Skeletal muscle tissue (tissue), 4 donors: ENCODE measurements around the gene RIMS4. TPM values are rescaled to one million over a fixed set of nuclear protein-coding genes. Genes with fewer than 3 reads are reported as not detected.

Source experiments
- H3K27ac ChIP-seq: one replicate; pipeline ENCODE4 v1.7.0; 2013; ENCODE audit warnings: mild to moderate bottlenecking, low read depth, low read length, inconsistent platforms
- H3K27me3 ChIP-seq, 3 donors: one replicate each; pipeline ENCODE4 v1.7.0; 2013; ENCODE audit warnings: low read length in 3 of 3; ENCODE audit not compliant: control insufficient read depth in 3 of 3, insufficient read depth in 3 of 3
- H3K36me3 ChIP-seq, 3 donors: one replicate each; pipeline ENCODE4 v1.7.0; 2013; ENCODE audit warnings: low read length in 3 of 3; ENCODE audit not compliant: control insufficient read depth in 3 of 3, insufficient read depth in 3 of 3
- H3K4me1 ChIP-seq, 3 donors: one replicate each; pipeline ENCODE4 v1.7.0; 2013; ENCODE audit warnings: low read length in 3 of 3, mild to moderate bottlenecking in 3 of 3; ENCODE audit not compliant: control insufficient read depth in 3 of 3, insufficient read depth in 3 of 3
- H3K4me3 ChIP-seq, 3 donors: one replicate each; pipeline ENCODE4 v1.7.0; 2013; ENCODE audit warnings: low read length in 3 of 3
- H3K9ac ChIP-seq, 3 donors: one replicate each; pipeline ENCODE4 v1.7.0; 2013; ENCODE audit warnings: low read length in 3 of 3, mild to moderate bottlenecking in 3 of 3, moderate library complexity in 2 of 3, low read depth in 1 of 3
- H3K9me3 ChIP-seq, 3 donors: one replicate each; pipeline ENCODE4 v1.7.0; 2013; ENCODE audit warnings: low read length in 3 of 3; ENCODE audit not compliant: control insufficient read depth in 3 of 3
- total RNA-seq: library from RNA; depleted of rRNA; stranded (reverse); fragments of >200 nt; gene quantifications from one replicate; pipeline ENCODE4 v1.2.3, GENCODE V29; 2014
- donor health status: Osteomylitis.

The RIMS4 gene
- total RNA-seq, 1 donor from 2014 or later: 3.1 TPM

DNA sequence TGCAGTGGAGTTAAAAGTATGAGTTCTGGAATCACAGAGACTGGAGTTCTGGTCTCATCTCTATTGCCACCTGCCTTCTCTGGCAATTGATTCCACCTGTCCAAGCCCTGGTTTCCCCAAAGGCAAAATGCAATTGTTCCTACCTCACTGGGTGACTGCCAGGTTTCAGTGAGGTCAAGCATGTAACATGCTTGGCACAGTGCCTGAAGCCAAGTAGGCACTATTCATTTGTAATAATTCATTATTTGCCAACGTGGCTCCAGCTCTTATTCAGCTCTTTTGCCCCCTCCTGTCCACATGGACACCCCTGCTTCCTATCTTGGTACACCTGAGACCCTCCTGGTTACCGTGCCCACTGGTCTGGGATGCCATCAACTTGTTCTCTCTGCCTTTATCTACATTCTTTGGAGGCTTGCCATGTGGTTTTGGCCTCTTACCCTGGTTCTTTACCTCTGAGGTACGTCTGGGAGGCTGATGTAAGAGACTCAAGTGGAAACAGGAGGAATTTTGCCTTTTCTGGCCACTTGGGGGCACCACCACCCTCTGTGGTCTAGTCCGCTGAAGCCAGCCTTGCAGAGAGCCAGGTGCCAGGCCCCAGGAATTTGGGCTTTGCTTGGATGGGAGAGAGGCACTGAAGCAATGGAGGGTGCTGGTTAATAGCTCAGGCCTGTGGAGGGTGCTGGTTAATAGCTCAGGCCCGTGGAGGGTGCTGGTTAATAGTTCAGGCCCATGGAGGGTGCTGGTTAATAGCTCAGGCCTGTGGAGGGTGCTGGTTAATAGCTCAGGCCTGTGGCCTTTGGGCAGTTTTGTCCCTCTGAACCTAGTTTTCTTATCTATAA, 63.0 kb downstream of the RIMS4 start:
- Histone ChIP-seq H3K9ac (no peak overlapping the region), H3K36me3 (no peaks in the 10 kb centered on the region), H3K27me3 (peaks cover 31 to 35% (median 31%) of the 10 kb centered on the region in 3 donors), H3K4me3 (no peak overlapping the region), H3K27ac (no peak overlapping the region), H3K4me1 (peaks cover 8 to 31% (median 9%) of the 10 kb centered on the region in 3 donors), H3K9me3 (no peaks in the 10 kb centered on the region)

DNA sequence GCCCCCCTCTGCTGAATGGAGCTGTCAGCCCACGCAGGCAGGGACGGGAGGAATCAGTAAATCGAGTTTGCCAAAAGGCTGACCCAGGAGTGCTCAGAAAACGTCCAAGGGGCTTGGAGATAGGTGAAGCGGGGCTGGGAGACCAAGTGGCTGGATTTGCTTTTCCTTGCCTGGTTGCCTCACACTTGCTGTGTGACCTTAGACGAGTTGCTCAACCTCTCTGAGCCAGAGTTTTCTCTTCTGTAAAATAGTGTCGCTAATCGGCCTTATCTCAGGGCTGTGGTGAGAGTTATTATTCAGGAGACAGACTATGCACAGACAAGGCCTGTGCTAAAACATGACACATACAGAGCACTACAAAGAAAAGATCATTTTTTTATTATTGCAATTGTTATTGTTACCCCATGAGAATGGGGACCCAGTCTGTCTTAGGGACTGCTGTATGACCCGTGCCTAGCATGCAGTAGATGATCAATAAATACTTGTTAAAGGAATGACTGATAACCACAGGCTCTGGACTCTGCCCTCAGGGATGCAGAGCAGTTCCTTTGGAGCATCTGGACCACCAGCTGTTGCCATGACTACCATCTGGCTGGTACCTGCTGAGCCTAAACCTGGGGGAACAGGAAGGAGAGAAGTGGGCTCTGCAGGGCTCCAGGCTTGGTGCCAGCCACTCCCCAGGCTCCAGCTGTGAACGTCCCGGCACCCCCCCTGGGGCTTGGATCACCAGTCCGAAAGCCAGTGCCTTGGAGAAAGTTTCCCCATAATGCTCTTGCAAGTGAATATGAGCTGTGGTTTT, 63.8 kb downstream of the RIMS4 start:
- H3K9me3 ChIP-seq: no peaks in the 10 kb centered on the region
- no peak overlapping the region for H3K27ac ChIP-seq
- no peaks in the 10 kb centered on the region for H3K36me3 ChIP-seq
- peak overlapping the region in 2 of 3 donors; percentile 64 to 65 for H3K9ac ChIP-seq
- peaks cover 24 to 31% (median 30%) of the 10 kb centered on the region in 3 donors for H3K27me3 ChIP-seq
- H3K4me1 ChIP-seq: peaks cover 8 to 31% (median 9%) of the 10 kb centered on the region in 3 donors
- H3K4me3 ChIP-seq: peak overlapping the region; percentile 25 to 64 (median 63)

DNA sequence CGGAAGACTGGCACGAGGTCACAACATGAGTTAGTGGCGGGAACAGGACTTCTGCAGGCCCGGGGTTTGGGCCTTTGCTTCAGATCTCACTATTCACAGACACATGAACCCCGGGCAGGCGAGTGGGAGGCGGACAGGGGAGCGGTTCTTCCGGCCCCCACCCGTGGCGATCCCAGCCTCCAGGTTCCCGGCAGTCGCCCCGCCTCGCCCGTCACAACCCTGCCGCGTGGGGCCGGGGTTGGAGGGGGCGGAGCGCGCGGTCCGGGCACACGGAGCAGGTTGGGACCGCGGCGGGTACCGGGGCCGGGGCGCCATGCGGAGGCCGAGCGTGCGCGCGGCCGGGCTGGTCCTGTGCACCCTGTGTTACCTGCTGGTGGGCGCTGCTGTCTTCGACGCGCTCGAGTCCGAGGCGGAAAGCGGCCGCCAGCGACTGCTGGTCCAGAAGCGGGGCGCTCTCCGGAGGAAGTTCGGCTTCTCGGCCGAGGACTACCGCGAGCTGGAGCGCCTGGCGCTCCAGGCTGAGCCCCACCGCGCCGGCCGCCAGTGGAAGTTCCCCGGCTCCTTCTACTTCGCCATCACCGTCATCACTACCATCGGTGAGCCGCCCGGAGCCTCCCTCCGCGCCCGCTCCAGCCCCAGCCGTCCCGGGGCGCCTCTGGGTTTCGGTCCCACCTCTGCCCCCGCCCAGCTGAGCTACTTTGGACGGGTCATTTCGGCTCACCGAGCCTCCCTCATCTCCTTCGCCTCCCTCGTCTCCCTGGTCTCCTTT, 64.6 kb downstream of the RIMS4 start, which contains the start of gene KCNK15:
TSS of gene KCNK15 (plus strand) at position 268 of the 769 bp plus-strand sequence. CDS start at position 314, 46 bp downstream.
- Histone ChIP-seq H3K9ac (peak within 1 kb of the TSS in 2 of 3 donors; percentile 64 to 65), H3K9me3 (no peaks in the 10 kb centered on the region), H3K4me1 (peaks cover 8 to 31% (median 9%) of the 10 kb centered on the region in 3 donors), H3K4me3 (peak within 1 kb of the TSS; percentile 25 to 64 (median 63)), H3K36me3 (no peaks in the 10 kb centered on the region), H3K27me3 (peaks cover 24 to 27% (median 25%) of the 10 kb centered on the region in 3 donors), H3K27ac (peak within 1 kb of the TSS; percentile 36)

DNA sequence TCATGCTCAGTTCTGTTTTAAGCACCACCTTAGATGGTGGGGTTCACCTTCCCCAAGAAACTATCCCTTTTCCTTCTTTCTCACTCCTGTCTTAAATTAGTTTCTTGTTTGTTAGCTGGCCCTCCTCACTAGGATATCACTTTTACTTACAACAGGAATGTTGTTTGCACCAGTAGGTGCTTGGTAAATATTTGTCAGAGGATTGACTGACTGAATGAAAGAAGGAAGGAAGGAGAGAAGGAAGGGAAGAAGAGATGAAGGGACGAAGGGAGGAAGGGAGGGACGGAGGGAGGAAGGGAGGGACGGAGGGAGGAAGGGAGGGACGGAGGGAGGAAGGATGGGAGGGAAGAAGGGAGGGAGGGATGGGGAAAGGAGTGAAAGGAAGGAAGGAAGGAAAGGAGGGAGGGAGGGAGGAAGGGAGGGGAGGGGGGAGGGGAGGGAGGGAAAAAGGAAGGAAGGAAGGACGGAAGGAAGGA, 65.2 kb downstream of the RIMS4 start:
- no peaks in the 10 kb centered on the region for H3K9me3 ChIP-seq
- peak overlapping the region in 2 of 3 donors; percentile 63 to 64 for H3K4me3 ChIP-seq
- peak overlapping the region; percentile 36 for H3K27ac ChIP-seq
- H3K27me3 ChIP-seq: peaks cover 18 to 25% (median 22%) of the 10 kb centered on the region in 3 donors
- H3K9ac ChIP-seq: peak overlapping the region in 1 of 3 donors; percentile 65
- no peaks in the 10 kb centered on the region for H3K36me3 ChIP-seq
- H3K4me1 ChIP-seq: peaks cover 8 to 32% (median 10%) of the 10 kb centered on the region in 3 donors

DNA sequence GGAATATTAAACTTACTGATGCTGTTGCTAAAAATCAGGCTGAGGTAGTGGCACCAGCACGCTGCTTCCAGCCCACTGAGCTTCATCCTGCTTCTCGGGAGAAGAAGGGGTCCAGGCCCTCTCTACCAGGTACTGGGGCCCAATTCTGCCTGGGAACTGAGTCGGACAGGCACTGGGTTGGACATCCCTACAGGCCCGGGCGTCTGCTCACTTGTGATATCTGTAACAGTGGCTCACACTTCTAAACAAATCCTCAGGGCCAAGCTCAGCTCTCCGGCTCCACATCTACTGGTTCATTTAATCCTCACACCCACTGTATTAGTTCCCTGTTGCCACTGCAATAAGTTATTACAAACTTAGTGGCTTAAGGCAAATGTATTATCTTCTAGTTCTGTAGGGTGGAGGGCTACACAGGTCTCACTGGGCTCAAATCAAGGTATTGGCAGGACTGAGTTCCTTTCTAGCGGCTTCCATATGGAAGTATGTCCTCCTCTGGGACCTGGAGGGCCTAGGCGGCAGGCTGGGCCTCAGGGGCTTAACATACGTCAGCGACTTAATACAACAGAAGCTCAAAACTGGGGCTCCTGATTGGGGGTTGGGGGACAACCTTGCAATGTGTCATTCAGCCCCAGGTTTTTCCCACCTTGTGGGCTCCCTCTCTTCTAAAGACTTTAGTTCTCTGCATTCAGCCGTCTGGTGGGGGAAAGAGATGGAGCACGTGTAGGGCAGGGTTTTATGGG, 66.3 kb downstream of the RIMS4 start:
- H3K27me3 ChIP-seq: peaks cover 12 to 16% (median 13%) of the 10 kb centered on the region in 3 donors

DNA sequence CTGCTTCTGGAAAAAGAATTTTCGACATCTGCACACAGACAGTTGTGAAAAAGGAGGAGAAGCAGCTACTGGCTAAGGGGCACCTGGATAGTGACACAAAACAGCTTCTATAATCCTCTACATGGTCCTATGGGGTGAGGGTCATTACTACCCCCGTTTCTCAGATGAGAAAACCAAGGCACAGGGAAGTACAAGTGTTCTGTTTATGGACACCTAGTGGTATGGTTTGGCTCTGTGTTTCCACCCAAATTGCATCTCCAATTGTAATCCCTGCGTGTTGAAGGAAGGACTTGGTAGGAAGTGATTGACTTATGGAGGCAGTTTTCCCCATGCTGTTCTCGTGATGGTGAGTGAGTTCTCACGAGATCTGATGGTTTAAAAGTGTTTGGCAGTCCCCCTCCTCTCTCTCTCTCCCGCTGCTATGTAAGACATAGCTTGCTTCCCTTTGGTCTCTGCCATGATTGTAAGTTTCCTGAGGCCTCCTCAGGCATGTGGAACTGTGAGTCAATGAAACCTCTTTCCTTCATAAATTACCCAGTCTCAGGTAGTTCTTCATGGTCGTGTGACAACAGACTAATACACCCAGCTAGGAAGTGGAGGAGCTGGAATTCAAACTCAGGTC, 67.2 kb downstream of the RIMS4 start:
- Histone ChIP-seq H3K9ac (no peak overlapping the region), H3K4me1 (peaks cover 20 to 36% (median 23%) of the 10 kb centered on the region in 3 donors), H3K27ac (no peak overlapping the region), H3K27me3 (peaks cover 8 to 16% (median 9%) of the 10 kb centered on the region in 3 donors), H3K4me3 (no peak overlapping the region), H3K36me3 (no peaks in the 10 kb centered on the region), H3K9me3 (no peaks in the 10 kb centered on the region)

More for the DNA sequence above, 66.3 kb downstream of the RIMS4 start:
- no peaks in the 10 kb centered on the region for H3K36me3 ChIP-seq
- no peak overlapping the region for H3K9ac ChIP-seq
- H3K9me3 ChIP-seq: no peaks in the 10 kb centered on the region
- H3K4me3 ChIP-seq: no peak overlapping the region
- no peak overlapping the region for H3K27ac ChIP-seq
- peaks cover 18 to 36% (median 18%) of the 10 kb centered on the region in 3 donors for H3K4me1 ChIP-seq

DNA sequence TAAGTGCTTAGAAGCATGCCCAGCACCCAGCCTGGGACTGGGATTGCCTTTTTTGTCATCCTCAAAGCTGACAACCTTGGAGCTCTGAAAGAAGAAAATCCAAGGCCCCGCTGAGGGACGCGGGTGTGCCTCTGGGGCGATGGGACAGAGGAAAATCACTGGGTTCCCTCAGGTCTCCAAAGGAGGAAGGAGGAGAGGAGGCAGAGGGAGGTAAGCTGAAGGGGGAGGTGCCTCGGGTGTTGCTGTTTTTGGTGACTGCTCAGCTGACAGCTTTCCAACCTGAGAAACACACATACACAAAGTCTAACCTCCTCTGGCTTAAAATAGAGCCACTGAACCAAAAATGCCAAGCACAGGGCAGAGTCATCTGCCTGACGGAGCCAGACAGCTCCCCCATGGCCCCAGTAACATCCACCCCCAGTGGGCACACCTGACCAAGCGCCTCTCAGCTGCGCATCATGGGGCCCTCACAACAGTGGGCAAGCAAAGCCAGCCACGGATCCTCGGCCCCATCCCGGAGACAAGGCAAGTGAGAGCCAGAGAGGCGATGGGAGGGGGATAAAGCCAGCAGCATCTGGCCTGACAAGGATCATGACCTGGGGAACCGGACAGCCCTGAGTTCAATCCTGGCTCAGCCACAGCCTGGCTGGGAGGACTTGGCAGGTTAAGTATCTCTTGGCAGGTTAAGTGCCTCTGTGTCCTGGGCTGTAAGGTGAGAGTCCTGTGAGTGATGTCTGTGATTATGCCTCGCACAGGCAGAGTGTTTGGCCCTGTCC, 67.9 kb downstream of the RIMS4 start:
- H3K4me1 ChIP-seq: peaks cover 20 to 35% (median 23%) of the 10 kb centered on the region in 3 donors
- no peak overlapping the region for H3K4me3 ChIP-seq
- no peak overlapping the region for H3K9ac ChIP-seq
- H3K27me3 ChIP-seq: peaks cover 8 to 16% (median 9%) of the 10 kb centered on the region in 3 donors
- H3K27ac ChIP-seq: no peak overlapping the region
- H3K9me3 ChIP-seq: no peaks in the 10 kb centered on the region
- no peaks in the 10 kb centered on the region for H3K36me3 ChIP-seq

DNA sequence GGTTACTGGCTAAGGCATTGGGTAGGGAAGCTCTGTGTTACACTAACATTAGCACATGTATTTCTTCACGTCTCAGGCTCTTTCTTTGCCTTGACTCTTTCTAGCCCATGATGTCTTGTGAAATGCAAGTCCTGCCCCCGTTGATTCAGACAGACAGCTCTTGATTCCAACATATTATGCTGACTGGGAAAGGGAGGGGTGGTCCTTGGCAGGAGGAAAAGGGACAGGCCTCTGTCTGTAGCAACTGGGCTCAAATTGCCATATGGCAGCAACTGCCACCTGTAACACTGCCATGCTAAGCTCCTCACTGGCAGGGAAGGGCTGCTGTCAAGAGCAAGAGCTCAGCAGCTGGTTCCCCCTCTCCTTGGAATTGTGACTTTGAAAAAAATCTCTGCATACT, 70.4 kb downstream of the RIMS4 start:
- Histone ChIP-seq H3K27ac (no peak overlapping the region), H3K27me3 (no peaks in the 10 kb centered on the region), H3K9ac (peak overlapping the region in 1 of 3 donors; percentile 32), H3K4me3 (no peak overlapping the region), H3K4me1 (peaks cover 12 to 25% (median 17%) of the 10 kb centered on the region in 3 donors), H3K9me3 (no peaks in the 10 kb centered on the region), H3K36me3 (no peaks in the 10 kb centered on the region)
